Natural killer cell treated with Interleukin-12 subunit alpha and Interleukin-12 subunit beta and Interleukin-15 and Interleukin-18, amount 100 ng/mL, for 72 hours (primary cell): Measurements from ENCODE around the gene LIN52. TPM values are rescaled to one million over a fixed set of nuclear protein-coding genes. Genes with fewer than 3 reads are reported as not detected.

ENCODE experiments used
- ATAC-seq, 2 donors: fragments of 150-1000 bp; cut with Tn5 transposase in 1 of 2; sonication (Bioruptor Pico), chemical (Tn5 transposase) in 1 of 2; 2 replicates each; pipeline ENCODE4 v1.10.0; 2021
- DNase-seq: peaks from one replicate; pipeline ENCODE4 v3.0.0; 2022; ENCODE audit warnings: low spot score
- H3K27ac Mint-ChIP-seq, 2 donors: 1 replicate in 1 of 2; 2 replicates in 1 of 2; pipeline ENCODE4 v1.8.0; 2022; ENCODE audit warnings: mixed read lengths in 2 of 2, mild to moderate bottlenecking in 1 of 2, moderate library complexity in 1 of 2
- H3K27me3 Mint-ChIP-seq, 2 donors: 1 replicate in 1 of 2; 2 replicates in 1 of 2; pipeline ENCODE4 v1.8.0; 2022; ENCODE audit warnings: mixed read lengths in 2 of 2
- H3K36me3 Mint-ChIP-seq: one replicate; pipeline ENCODE4 v1.8.0; 2022; ENCODE audit warnings: mixed read lengths
- H3K4me1 Mint-ChIP-seq, 2 donors: 1 replicate in 1 of 2; 2 replicates in 1 of 2; pipeline ENCODE4 v1.8.0; 2022; ENCODE audit warnings: low read depth in 2 of 2, mixed read lengths in 2 of 2, mild to moderate bottlenecking in 1 of 2
- H3K4me3 Mint-ChIP-seq: one replicate; pipeline ENCODE4 v1.8.0; 2022; ENCODE audit warnings: mixed read lengths
- H3K9me3 Mint-ChIP-seq: 2 replicates; pipeline ENCODE4 v1.8.0; 2022; ENCODE audit warnings: mixed read lengths
- total RNA-seq, 2 donors: library from RNA; stranded (reverse); gene quantifications; one replicate each; pipeline ENCODE4 v1.2.3, GENCODE V29; 2022

Gene LIN52
- total RNA-seq, 2 donors from 2014 or later: 20.7 TPM

GRCh38 chr14:74190927-74191575, 106.3 kb downstream of the LIN52 start:
- H3K4me1 Mint-ChIP-seq: no peaks in the 10 kb centered on the region
- no peaks in the 10 kb centered on the region for H3K27me3 Mint-ChIP-seq
- H3K9me3 Mint-ChIP-seq: no peaks in the 10 kb centered on the region
- H3K36me3 Mint-ChIP-seq: no peaks in the 10 kb centered on the region
- ATAC-seq: no peak
- no peak overlapping the region for H3K4me3 Mint-ChIP-seq
- DNase-seq: no peak
- H3K27ac Mint-ChIP-seq: no peak overlapping the region

- Mint-ChIP-seq H3K36me3 (peaks cover 8% of the 10 kb centered on the region), H3K4me1 (no peaks in the 10 kb centered on the region), H3K27ac (no peak overlapping the region), H3K9me3 (no peaks in the 10 kb centered on the region), H3K4me3 (no peak overlapping the region), H3K27me3 (no peaks in the 10 kb centered on the region)
- DNase-seq (no peak), ATAC-seq (no peak)
Observed at GRCh38 chr14:74194506-74195274, 109.9 kb downstream of the LIN52 start.

- Mint-ChIP-seq H3K36me3 (peaks cover 8% of the 10 kb centered on the region), H3K9me3 (no peaks in the 10 kb centered on the region), H3K27me3 (no peaks in the 10 kb centered on the region), H3K4me1 (no peaks in the 10 kb centered on the region), H3K27ac (no peak overlapping the region), H3K4me3 (no peak overlapping the region)
- DNase-seq (no peak), ATAC-seq (no peak)
Observed at GRCh38 chr14:74195623-74196022, 110.9 kb downstream of the LIN52 start.

GRCh38 chr14:74198441-74199234, 113.9 kb downstream of the LIN52 start:
- H3K27ac Mint-ChIP-seq: no peak overlapping the region
- no peaks in the 10 kb centered on the region for H3K27me3 Mint-ChIP-seq
- H3K4me3 Mint-ChIP-seq: no peak overlapping the region
- no peaks in the 10 kb centered on the region for H3K4me1 Mint-ChIP-seq
- peaks cover 17% of the 10 kb centered on the region for H3K36me3 Mint-ChIP-seq
- ATAC-seq (no peak), DNase-seq (no peak)
- no peaks in the 10 kb centered on the region for H3K9me3 Mint-ChIP-seq

GRCh38 chr14:74202113-74202512, 117.4 kb downstream of the LIN52 start:
- Mint-ChIP-seq H3K36me3 (peaks cover 17% of the 10 kb centered on the region), H3K9me3 (no peaks in the 10 kb centered on the region), H3K27me3 (no peaks in the 10 kb centered on the region), H3K27ac (no peak overlapping the region), H3K4me3 (no peak overlapping the region), H3K4me1 (no peaks in the 10 kb centered on the region)
- DNase-seq: no peak
- no peak for ATAC-seq

GRCh38 chr14:74203639-74204038, 118.9 kb downstream of the LIN52 start:
- DNase-seq (no peak), ATAC-seq (no peak)
- Mint-ChIP-seq H3K27me3 (no peaks in the 10 kb centered on the region), H3K4me1 (no peaks in the 10 kb centered on the region), H3K9me3 (no peaks in the 10 kb centered on the region), H3K36me3 (peaks cover 17% of the 10 kb centered on the region), H3K27ac (no peak overlapping the region), H3K4me3 (no peak overlapping the region)

- H3K36me3 Mint-ChIP-seq: peaks cover 9% of the 10 kb centered on the region
- DNase-seq: no peak
- H3K4me3 Mint-ChIP-seq: no peak overlapping the region
- no peaks in the 10 kb centered on the region for H3K4me1 Mint-ChIP-seq
- no peaks in the 10 kb centered on the region for H3K9me3 Mint-ChIP-seq
- H3K27ac Mint-ChIP-seq: no peak overlapping the region
- H3K27me3 Mint-ChIP-seq: no peaks in the 10 kb centered on the region
- no peak for ATAC-seq
Observed at GRCh38 chr14:74204491-74204890, 119.7 kb downstream of the LIN52 start.

GRCh38 chr14:74205882-74206281, 121.1 kb downstream of the LIN52 start:
- H3K4me3 Mint-ChIP-seq: no peak overlapping the region
- DNase-seq (no peak), ATAC-seq (no peak)
- no peaks in the 10 kb centered on the region for H3K27me3 Mint-ChIP-seq
- no peak overlapping the region for H3K27ac Mint-ChIP-seq
- peaks cover 9% of the 10 kb centered on the region for H3K36me3 Mint-ChIP-seq
- no peaks in the 10 kb centered on the region for H3K9me3 Mint-ChIP-seq
- H3K4me1 Mint-ChIP-seq: no peaks in the 10 kb centered on the region

- H3K4me1 Mint-ChIP-seq: no peaks in the 10 kb centered on the region
- H3K9me3 Mint-ChIP-seq: no peaks in the 10 kb centered on the region
- no peak for ATAC-seq
- no peaks in the 10 kb centered on the region for H3K36me3 Mint-ChIP-seq
- no peak overlapping the region for H3K27ac Mint-ChIP-seq
- no peak for DNase-seq
- no peak overlapping the region for H3K4me3 Mint-ChIP-seq
- peaks cover 0 to 1% of the 10 kb centered on the region in 2 donors for H3K27me3 Mint-ChIP-seq
Observed at GRCh38 chr14:74207943-74208342, 123.2 kb downstream of the LIN52 start.

- DNase-seq (no peak), ATAC-seq (no peak)
- Mint-ChIP-seq H3K27ac (no peak overlapping the region), H3K4me3 (no peak overlapping the region), H3K4me1 (no peaks in the 10 kb centered on the region), H3K36me3 (no peaks in the 10 kb centered on the region), H3K27me3 (peaks cover 0 to 2% of the 10 kb centered on the region in 2 donors), H3K9me3 (no peaks in the 10 kb centered on the region)
Observed at GRCh38 chr14:74208642-74209041, 123.9 kb downstream of the LIN52 start.

GRCh38 chr14:74211945-74212580, 127.3 kb downstream of the LIN52 start:
- Mint-ChIP-seq H3K27me3 (peaks cover 0 to 4% of the 10 kb centered on the region in 2 donors), H3K4me3 (no peak overlapping the region), H3K9me3 (no peaks in the 10 kb centered on the region), H3K27ac (no peak overlapping the region), H3K36me3 (no peaks in the 10 kb centered on the region), H3K4me1 (no peaks in the 10 kb centered on the region)
- ATAC-seq: no peak
- DNase-seq: no peak

- H3K4me3 Mint-ChIP-seq: no peak overlapping the region
- no peaks in the 10 kb centered on the region for H3K4me1 Mint-ChIP-seq
- H3K36me3 Mint-ChIP-seq: no peaks in the 10 kb centered on the region
- H3K9me3 Mint-ChIP-seq: no peaks in the 10 kb centered on the region
- ATAC-seq (peak; percentile 15 to 41), DNase-seq (no peak)
- no peak overlapping the region for H3K27ac Mint-ChIP-seq
- peaks cover 6 to 9% of the 10 kb centered on the region in 2 donors for H3K27me3 Mint-ChIP-seq
Observed at GRCh38 chr14:74213907-74214803, 129.4 kb downstream of the LIN52 start.

- no peak for DNase-seq
- Mint-ChIP-seq H3K4me3 (no peak overlapping the region), H3K9me3 (no peaks in the 10 kb centered on the region), H3K4me1 (no peaks in the 10 kb centered on the region), H3K27ac (no peak overlapping the region), H3K27me3 (peaks cover 7 to 9% of the 10 kb centered on the region in 2 donors), H3K36me3 (no peaks in the 10 kb centered on the region)
- no peak for ATAC-seq
Observed at GRCh38 chr14:74216671-74217070, 131.9 kb downstream of the LIN52 start.
